Endothelial cell (in vitro differentiated cells): ENCODE measurements around the gene RPP30. TPM values are rescaled to one million over a fixed set of nuclear protein-coding genes. Genes with fewer than 3 reads are reported as not detected.

Source experiments
- DNase-seq: peaks from one replicate; pipeline ENCODE4 v3.0.0; 2021; ENCODE audit warnings: low spot score
- H3K27ac Mint-ChIP-seq: one replicate; pipeline ENCODE4 v1.8.0; 2021; ENCODE audit warnings: mixed read lengths, inconsistent platforms; ENCODE audit not compliant: unreplicated experiment
- H3K27me3 Mint-ChIP-seq: one replicate; pipeline ENCODE4 v1.8.0; 2021; ENCODE audit warnings: mild to moderate bottlenecking, moderate library complexity, mixed read lengths, inconsistent platforms; ENCODE audit not compliant: unreplicated experiment
- H3K36me3 Mint-ChIP-seq: one replicate; pipeline ENCODE4 v1.8.0; 2021; ENCODE audit warnings: mild to moderate bottlenecking, low read depth, mixed read lengths, inconsistent platforms; ENCODE audit not compliant: unreplicated experiment
- H3K4me1 Mint-ChIP-seq: one replicate; pipeline ENCODE4 v1.8.0; 2021; ENCODE audit warnings: mild to moderate bottlenecking, mixed read lengths, inconsistent platforms; ENCODE audit not compliant: unreplicated experiment
- H3K4me3 Mint-ChIP-seq: one replicate; pipeline ENCODE4 v1.8.0; 2021; ENCODE audit warnings: mild to moderate bottlenecking, mixed read lengths, inconsistent platforms; ENCODE audit not compliant: unreplicated experiment
- H3K9me3 Mint-ChIP-seq: one replicate; pipeline ENCODE4 v1.8.0; 2021; ENCODE audit warnings: mixed read lengths, inconsistent platforms; ENCODE audit not compliant: unreplicated experiment
- total RNA-seq: library from RNA; stranded (reverse); fragmentation: NEBNext Ultra II Directional; extraction: Animal tissue kit (Norgen Biotek cat#: 25700); gene quantifications from one replicate; pipeline ENCODE4 v1.2.1, GENCODE V29; 2021; ENCODE audit not compliant: unreplicated experiment
- TF ChIP-seq, protein P1 (sequence below): fragments of 200-600 bp; sonication (generic); IDR thresholded peaks from one replicate; pipeline ENCODE4 v1.5.0; 2021; ENCODE audit warnings: antibody characterized with exemption; ENCODE audit not compliant: unreplicated experiment

Gene RPP30
- total RNA-seq, 1 donor from 2014 or later, result 53.0 TPM

DNA sequence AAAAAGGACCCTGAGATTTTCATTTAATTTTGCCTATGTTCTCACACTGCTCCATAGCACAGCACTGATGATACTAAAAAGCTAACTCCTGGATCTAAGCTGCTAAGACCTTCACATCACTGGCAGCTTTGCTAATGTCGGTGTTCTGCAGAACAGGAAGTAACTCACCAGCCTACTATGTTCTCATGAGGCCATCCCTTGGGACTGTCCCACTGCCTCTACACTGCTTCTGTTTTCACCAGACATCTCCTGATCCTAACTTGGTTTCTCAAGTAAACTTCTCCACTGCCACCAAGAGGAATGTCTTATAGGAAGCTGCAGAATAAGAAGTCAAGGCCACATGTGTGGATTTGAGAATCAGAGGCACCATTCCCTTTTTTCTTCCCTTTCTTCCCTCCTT lies 29.0 kb upstream of the RPP30 start:
- H3K36me3 Mint-ChIP-seq, result peaks cover 4% of the 10 kb centered on the region
- no peak for DNase-seq

DNA sequence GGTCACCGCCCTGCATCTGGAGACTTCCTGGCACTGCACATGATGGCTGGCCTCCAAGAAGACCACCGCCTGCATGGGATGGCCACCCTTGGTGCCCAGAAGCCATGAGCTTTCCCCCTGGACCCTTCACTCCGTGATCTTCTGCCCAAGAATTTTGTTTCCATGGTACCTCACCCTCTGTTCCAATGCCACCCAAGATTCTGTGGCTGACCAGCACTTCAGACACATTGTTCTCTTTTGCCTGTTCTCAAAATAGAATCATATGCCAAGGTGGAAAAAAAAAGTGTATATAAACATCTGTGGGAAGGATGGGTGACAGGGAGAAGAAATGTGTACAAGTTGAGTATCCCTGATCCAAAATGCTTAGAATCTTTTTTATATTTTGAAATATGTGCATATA lies 26.0 kb upstream of the RPP30 start:
- TF ChIP-seq, protein P1, sequence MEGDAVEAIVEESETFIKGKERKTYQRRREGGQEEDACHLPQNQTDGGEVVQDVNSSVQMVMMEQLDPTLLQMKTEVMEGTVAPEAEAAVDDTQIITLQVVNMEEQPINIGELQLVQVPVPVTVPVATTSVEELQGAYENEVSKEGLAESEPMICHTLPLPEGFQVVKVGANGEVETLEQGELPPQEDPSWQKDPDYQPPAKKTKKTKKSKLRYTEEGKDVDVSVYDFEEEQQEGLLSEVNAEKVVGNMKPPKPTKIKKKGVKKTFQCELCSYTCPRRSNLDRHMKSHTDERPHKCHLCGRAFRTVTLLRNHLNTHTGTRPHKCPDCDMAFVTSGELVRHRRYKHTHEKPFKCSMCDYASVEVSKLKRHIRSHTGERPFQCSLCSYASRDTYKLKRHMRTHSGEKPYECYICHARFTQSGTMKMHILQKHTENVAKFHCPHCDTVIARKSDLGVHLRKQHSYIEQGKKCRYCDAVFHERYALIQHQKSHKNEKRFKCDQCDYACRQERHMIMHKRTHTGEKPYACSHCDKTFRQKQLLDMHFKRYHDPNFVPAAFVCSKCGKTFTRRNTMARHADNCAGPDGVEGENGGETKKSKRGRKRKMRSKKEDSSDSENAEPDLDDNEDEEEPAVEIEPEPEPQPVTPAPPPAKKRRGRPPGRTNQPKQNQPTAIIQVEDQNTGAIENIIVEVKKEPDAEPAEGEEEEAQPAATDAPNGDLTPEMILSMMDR, result no peak
- Mint-ChIP-seq H3K27me3 (no peaks in the 10 kb centered on the region), H3K9me3 (peaks cover 6% of the 10 kb centered on the region), H3K4me1 (no peaks in the 10 kb centered on the region), H3K4me3 (no peak overlapping the region), H3K27ac (no peak overlapping the region), H3K36me3 (peaks cover 9% of the 10 kb centered on the region)
- no peak for DNase-seq

More for the DNA sequence above, 29.0 kb upstream of the RPP30 start:
- H3K9me3 Mint-ChIP-seq, result no peaks in the 10 kb centered on the region
- no peak overlapping the region for H3K4me3 Mint-ChIP-seq
- TF ChIP-seq, protein P1, result no peak
- H3K27ac Mint-ChIP-seq, result no peak overlapping the region
- H3K4me1 Mint-ChIP-seq, result no peaks in the 10 kb centered on the region
- no peaks in the 10 kb centered on the region for H3K27me3 Mint-ChIP-seq

DNA sequence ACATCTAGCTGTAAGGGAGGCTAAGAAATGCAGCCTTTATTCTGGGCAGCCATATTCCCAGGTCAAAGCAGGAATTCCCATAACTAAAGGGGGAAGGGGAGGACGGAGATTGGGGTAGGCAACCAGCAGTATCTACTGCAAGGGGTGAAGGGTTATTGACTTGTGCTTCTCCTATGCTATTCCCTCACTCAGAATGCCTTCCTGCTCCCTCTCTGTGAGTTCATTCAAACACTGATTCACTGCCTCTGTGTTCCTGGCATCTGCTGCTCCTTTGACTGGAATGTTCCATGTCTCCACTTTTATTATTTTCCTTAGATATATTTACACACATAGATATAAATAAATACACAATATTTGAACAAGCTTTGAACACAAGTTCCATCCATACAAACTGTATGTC lies 25.0 kb upstream of the RPP30 start:
- no peak for DNase-seq
- TF ChIP-seq, protein P1, result no peak
- Mint-ChIP-seq H3K4me3 (no peak overlapping the region), H3K4me1 (no peaks in the 10 kb centered on the region), H3K27me3 (no peaks in the 10 kb centered on the region), H3K36me3 (peaks cover 13% of the 10 kb centered on the region), H3K27ac (no peak overlapping the region), H3K9me3 (peaks cover 11% of the 10 kb centered on the region)

DNA sequence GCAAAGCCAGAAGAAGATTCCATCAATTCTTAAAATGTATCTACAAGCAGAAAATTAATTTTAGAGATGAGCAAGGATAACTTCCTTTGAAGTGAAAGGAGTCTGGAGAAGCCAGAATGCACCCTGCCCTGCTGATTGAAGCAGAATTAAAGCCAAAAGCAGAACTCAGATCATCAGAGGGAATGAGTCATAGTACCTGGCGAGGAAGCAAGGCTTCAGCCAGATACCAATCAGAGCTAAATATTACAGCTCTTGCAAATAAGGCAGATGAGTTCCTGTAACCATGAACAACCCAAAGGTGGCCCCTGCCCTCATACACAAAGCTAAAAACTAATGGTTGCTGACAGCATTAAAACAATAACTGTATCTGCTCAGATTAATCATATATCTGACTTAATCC lies 24.3 kb upstream of the RPP30 start:
- TF ChIP-seq, protein P1, result no peak
- no peak for DNase-seq
- Mint-ChIP-seq H3K9me3 (peaks cover 11% of the 10 kb centered on the region), H3K27ac (no peak overlapping the region), H3K4me3 (no peak overlapping the region), H3K27me3 (no peaks in the 10 kb centered on the region), H3K4me1 (no peaks in the 10 kb centered on the region), H3K36me3 (peaks cover 13% of the 10 kb centered on the region)

DNA sequence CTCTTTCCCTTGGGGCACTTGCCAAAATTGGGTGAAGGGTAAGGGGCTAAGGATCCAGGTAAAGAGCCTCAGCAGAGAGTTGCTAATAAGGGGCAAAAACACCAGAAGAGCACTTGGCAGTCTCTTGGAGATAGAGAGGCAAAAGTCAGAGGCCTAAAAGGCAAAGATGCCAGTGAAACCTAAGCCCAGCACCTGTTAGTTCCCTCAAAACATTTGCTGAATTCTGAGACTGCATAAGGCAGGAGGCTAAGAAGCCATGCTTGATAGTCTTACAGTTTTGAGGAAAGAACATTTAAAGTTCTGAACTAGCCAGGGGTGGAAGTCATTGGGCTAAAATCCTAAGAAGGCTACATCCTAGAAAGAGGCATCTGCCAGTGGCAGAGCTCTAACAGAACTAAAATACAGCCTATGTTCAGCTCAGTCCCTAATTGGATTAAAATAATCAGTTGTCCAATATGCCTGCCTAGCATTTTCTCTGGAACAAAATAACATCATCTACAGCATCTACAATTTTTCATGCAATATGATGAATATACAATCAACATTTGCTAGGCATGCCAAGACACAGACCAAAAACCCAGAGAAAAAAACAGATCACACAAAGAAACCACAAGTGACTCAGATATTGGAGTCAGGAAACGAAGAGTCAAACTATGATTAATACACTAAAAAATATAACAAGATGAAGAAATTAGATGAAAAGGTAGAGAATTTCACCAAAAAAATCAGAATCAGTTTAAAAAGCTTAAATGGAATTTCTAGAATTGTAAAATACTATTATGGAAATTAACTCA lies 21.6 kb upstream of the RPP30 start:
- Mint-ChIP-seq H3K4me1 (no peaks in the 10 kb centered on the region), H3K36me3 (peaks cover 10% of the 10 kb centered on the region), H3K9me3 (peaks cover 11% of the 10 kb centered on the region), H3K27ac (no peak overlapping the region), H3K4me3 (no peak overlapping the region), H3K27me3 (peaks cover 3% of the 10 kb centered on the region)
- no peak for DNase-seq
- TF ChIP-seq, protein P1, result no peak
